Ovary (tissue), 9 donors: ENCODE data around the gene CRYGB. TPM values are rescaled to one million over a fixed set of nuclear protein-coding genes. Genes with fewer than 3 reads are reported as not detected.
"Not testable (repeated sequence)": the region's sequence is repeated elsewhere in the genome, so short reads cannot be mapped to it uniquely, and the experiment has no call there.

Experiments used
- DNase-seq, 5 donors: peaks; one replicate each; pipeline ENCODE4 v3.0.0-alpha.2; 2019 to 2020
- H3K27ac ChIP-seq, 2 donors: fragments of 200-600 bp; one replicate each; pipeline versions ENCODE4 v1.5.1 to v1.8.0; 2019 to 2022
- H3K27me3 ChIP-seq: fragments of 200-600 bp; one replicate; pipeline ENCODE4 v1.8.0; 2022
- H3K36me3 ChIP-seq: fragments of 200-600 bp; sonication (generic); one replicate; pipeline ENCODE4 v1.5.1; 2019
- H3K4me1 ChIP-seq: one replicate; pipeline ENCODE4 v1.8.1; 2013; ENCODE audit warnings: mild to moderate bottlenecking, moderate library complexity; ENCODE audit not compliant: insufficient read depth
- H3K4me3 ChIP-seq: fragments of 200-600 bp; sonication (generic); one replicate; pipeline ENCODE4 v1.5.1; 2017
- H3K9me3 ChIP-seq, 2 donors: fragments of 200-600 bp in 1 of 2; sonication (generic) in 1 of 2; one replicate each; pipeline versions ENCODE4 v1.5.1 to v1.8.1; 2013 to 2019; ENCODE audit warnings: mild to moderate bottlenecking in 1 of 2, moderate library complexity in 1 of 2
- EP300 ChIP-seq: sonication (generic); formaldehyde crosslinking; IDR thresholded peaks from one replicate; pipeline ENCODE4 v1.6.1; 2017; ENCODE audit warnings: antibody characterized with exemption
- POLR2A ChIP-seq: fragments of 450-650 bp; IDR thresholded peaks from one replicate; pipeline ENCODE4 v1.6.1; 2017; ENCODE audit warnings: antibody characterized with exemption, mild to moderate bottlenecking, moderate library complexity
- WGBS, 3 donors: extraction: QIAGEN DNeasy Blood & Tissue Kit in 1 of 3; methylation state at CpG; one replicate each; pipeline versions ENCODE4 v1.1.5 to v1.1.7; 2013 to 2017; 5-methylcytosine and 5-hydroxymethylcytosine counted together
- intact Hi-C, 4 donors: fragments of 100-400 bp; cut with DNase I; formaldehyde crosslinking; loops; one replicate each; pipeline versions ENCODE4 v1.11.0 to v1.15.1; 2022 to 2023
- polyA plus RNA-seq, 2 donors: library from polyadenylated mRNA; stranded (reverse); fragments of 200-250 nt in 1 of 2; fragments of 350-450 nt in 1 of 2; fragmentation: Illumina TruSeq in 1 of 2; extraction: RNeasy Lipid Tissue Mini Kit (QIAGEN cat#74804) in 1 of 2; gene quantifications; one replicate each; pipeline ENCODE4 v1.2.3, GENCODE V29; 2013 to 2014
- total RNA-seq, 7 donors: library from RNA; depleted of rRNA in 2 of 7; stranded (reverse); fragments of >200 nt in 2 of 7; fragmentation: NEBNext Ultra II Directional in 3 of 7; extraction: Animal tissue kit (Norgen Biotek cat#: 25700) in 3 of 7; gene quantifications; one replicate each; pipeline versions ENCODE4 v1.1.0 to v1.2.4, GENCODE V29; 2016 to 2023
- TF ChIP-seq, protein P1 (sequence below), 3 donors: fragments of 450-650 bp in 2 of 3; fragments of 200-600 bp in 1 of 3; IDR thresholded peaks; one replicate each; pipeline versions ENCODE4 v1.5.1 to v1.8.0; 2016 to 2022; ENCODE audit warnings: antibody characterized with exemption in 3 of 3, mild to moderate bottlenecking in 1 of 3
- donor health status: DM: no; HTN: no; CAD: no; lungs with moderate emphysema.
- donor health status: DM: no; HTN: no; CAD: no.
- donor health status: Bipolar disorder and iron deficiency.
- donor health status: DM: yes; HTN: yes; CAD: no.
- donor health status: DM: no; HTN: no; CAD: no.
- donor health status: DM: yes; HTN: yes; CAD: no.

Gene CRYGB
- total and polyA plus RNA-seq, 9 donors, result not detected

DNA sequence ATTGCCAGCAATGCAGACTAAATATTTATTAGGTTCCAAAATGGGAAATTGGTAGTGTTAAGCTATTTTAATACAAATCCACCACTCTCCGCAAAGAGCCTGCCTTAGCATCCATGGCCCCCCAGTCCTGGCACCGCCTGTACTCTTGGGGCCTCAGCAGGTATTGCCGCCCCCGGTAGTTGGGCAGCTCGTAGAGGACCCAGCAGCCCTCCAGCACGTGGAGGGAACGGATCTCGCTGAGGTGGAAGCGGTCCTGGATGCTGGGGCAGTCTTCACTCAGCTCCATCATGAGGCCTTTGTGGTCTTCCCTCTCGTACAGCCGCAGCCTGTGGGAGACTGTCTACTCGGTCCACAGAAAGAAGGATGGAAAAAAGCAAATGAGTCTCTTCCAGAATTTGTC is 17.8 kb downstream of the CRYGB start:
- Histone ChIP-seq H3K36me3 (no peaks in the 10 kb centered on the region), H3K4me3 (no peak overlapping the region), H3K27ac (no peak overlapping the region), H3K27me3 (no peaks in the 10 kb centered on the region), H3K4me1 (no peaks in the 10 kb centered on the region), H3K9me3 (no peaks in the 10 kb centered on the region)
- TF ChIP-seq EP300 (no peak), POLR2A (no peak)
- TF ChIP-seq, protein P1, sequence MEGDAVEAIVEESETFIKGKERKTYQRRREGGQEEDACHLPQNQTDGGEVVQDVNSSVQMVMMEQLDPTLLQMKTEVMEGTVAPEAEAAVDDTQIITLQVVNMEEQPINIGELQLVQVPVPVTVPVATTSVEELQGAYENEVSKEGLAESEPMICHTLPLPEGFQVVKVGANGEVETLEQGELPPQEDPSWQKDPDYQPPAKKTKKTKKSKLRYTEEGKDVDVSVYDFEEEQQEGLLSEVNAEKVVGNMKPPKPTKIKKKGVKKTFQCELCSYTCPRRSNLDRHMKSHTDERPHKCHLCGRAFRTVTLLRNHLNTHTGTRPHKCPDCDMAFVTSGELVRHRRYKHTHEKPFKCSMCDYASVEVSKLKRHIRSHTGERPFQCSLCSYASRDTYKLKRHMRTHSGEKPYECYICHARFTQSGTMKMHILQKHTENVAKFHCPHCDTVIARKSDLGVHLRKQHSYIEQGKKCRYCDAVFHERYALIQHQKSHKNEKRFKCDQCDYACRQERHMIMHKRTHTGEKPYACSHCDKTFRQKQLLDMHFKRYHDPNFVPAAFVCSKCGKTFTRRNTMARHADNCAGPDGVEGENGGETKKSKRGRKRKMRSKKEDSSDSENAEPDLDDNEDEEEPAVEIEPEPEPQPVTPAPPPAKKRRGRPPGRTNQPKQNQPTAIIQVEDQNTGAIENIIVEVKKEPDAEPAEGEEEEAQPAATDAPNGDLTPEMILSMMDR (IDR thresholded peaks at IDR 0.05), result no peak
- 96 to 98% (median 97%) methylated on average over 12 of the region's 12 CpGs for WGBS, 3 donors
- DNase-seq, result no peak
- intact Hi-C loops, result no loop called here

DNA sequence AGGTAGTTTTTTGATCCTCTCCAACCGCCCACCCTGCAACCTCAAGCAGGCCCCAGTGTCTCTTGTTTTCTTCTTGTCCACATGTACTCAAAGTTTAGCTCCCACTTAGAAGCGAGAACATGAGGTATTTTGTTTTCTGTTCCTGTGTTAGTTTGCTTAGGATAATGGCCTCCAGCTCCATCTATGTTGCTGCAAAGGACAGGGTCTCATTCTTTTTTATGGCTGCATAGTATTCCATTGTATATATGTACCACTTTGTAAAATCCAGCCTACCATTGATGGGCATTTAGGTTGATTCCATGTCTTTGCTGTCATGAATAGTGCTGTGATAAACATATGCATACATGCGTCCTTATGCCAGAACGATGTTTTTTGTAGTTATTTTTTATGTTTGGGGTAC is 18.9 kb downstream of the CRYGB start:
- 96 to 97% (median 96%) methylated on average over 4 of the region's 4 CpGs for WGBS, 3 donors

DNA sequence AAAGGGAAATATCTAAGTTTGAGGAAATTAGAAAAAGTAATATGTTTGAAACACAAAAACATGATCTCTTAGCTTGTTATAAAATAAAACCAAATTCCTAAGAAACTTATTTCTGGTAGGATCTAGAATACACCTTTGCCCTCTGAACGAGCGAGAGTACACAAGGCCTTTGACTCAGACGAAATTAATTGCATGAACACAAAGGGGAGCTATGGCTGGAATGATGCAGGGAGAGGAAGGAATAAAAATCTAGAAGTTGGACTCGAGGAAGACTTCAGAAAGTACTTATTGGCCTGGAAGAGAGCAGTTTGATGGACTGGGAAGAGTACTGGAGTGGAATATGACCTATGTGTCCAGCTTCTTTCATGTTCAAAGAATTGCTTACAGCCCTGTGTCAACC is 20.7 kb downstream of the CRYGB start:
- no peak for DNase-seq
- no peak overlapping the region for H3K27ac ChIP-seq
- H3K4me3 ChIP-seq, result no peak overlapping the region
- no peaks in the 10 kb centered on the region for H3K9me3 ChIP-seq
- intact Hi-C loops, result no loop called here
- 92 to 95% (median 93%) methylated on average over 4 of the region's 4 CpGs for WGBS, 3 donors
- TF ChIP-seq EP300 (no peak), POLR2A (no peak)
- TF ChIP-seq, protein P1 (IDR thresholded peaks at IDR 0.05), result no peak
- no peaks in the 10 kb centered on the region for H3K27me3 ChIP-seq
- H3K36me3 ChIP-seq, result no peaks in the 10 kb centered on the region
- no peaks in the 10 kb centered on the region for H3K4me1 ChIP-seq

More for the DNA sequence above, 18.9 kb downstream of the CRYGB start:
- H3K27ac ChIP-seq, result no peak overlapping the region
- TF ChIP-seq POLR2A, result no peak
- TF ChIP-seq, protein P1 (IDR thresholded peaks at IDR 0.05), result no peak
- no peak for TF ChIP-seq EP300
- no peak for DNase-seq
- no peaks in the 10 kb centered on the region for H3K36me3 ChIP-seq
- H3K27me3 ChIP-seq, result no peaks in the 10 kb centered on the region
- no peak overlapping the region for H3K4me3 ChIP-seq
- intact Hi-C loops, result no loop called here
- H3K9me3 ChIP-seq, result no peaks in the 10 kb centered on the region
- no peaks in the 10 kb centered on the region for H3K4me1 ChIP-seq

DNA sequence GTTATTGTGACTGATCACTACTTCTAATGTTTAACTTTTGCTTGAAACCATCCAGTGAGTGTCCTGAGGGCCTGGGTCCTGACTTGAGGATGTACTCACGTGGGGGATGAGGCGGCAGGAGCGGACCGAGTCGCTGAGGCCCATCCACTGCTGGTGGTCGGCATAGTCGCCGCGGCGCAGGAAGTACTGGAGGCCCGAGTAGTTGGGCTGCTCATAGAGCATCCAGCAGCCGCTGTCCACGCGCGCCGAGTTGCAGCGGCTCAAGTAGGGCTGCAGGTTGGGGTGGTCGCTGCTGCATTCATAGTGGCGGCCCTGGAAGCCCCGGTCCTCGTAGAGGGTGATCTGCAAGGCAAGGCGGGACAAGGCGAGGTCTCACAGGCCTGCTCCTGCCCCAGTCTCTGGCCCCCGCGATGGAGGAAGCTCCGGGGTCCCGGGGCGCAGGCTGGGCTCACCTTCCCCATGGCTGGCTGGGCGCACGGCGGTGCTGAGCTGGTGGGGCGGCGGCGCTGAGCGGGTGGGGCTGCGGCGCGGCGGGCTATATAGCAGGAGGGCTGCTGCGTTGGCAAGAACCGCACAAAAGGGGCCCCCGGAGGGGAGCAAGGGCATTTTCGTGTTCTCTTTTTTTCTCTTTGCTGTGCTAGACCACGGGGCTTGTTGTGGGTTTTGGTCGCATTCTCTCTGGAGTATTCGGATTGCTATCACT is 21.8 kb downstream of the CRYGB start, which contains the start of gene CRYGD:
Gene CRYGD, minus strand, starts transcription at position 512 of the 703 bp plus-strand sequence. Its CDS starts 51 bp downstream, at position 461.
- H3K27ac ChIP-seq, intact Hi-C loops, H3K36me3 ChIP-seq, H3K4me1 ChIP-seq, H3K27me3 ChIP-seq, H3K9me3 ChIP-seq: not testable (repeated sequence)
- 5 to 10% (median 7%) methylated on average over 45 to 46 of the region's 46 CpGs for WGBS, 3 donors
- peak in 2 of 5 donors; percentile 39 to 51 for DNase-seq
- peak within 1 kb of the TSS; percentile 19 for H3K4me3 ChIP-seq

DNA sequence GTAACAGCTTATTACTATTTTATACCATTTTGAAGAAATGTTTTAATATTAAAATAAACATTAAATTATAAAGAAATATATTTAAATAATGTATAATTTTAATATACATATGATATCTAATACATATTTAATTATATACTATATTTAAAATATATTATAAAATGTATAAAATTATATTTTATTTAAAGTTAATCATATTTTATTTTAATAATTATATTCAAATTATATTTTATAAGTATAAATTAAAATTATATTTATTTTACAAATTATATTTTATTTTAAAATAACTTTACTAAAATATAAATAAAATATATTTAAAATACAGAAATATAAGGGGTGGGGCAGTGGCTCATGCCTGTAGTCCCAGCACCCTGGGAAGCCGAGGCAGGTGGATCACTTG is 23.7 kb downstream of the CRYGB start:
- Histone ChIP-seq H3K4me3 (no peak overlapping the region), H3K27ac (no peak overlapping the region), H3K4me1 (no peaks in the 10 kb centered on the region), H3K27me3 (no peaks in the 10 kb centered on the region), H3K9me3 (no peaks in the 10 kb centered on the region), H3K36me3 (no peaks in the 10 kb centered on the region)
- DNase-seq, result no peak
- intact Hi-C loops, result no loop called here
- TF ChIP-seq EP300 (no peak), POLR2A (no peak)
- TF ChIP-seq, protein P1 (IDR thresholded peaks at IDR 0.05), result no peak
- whole genome bisulfite sequencing, 3 donors, result 90 to 95% (median 94%) methylated on average over 1 of the region's 1 CpG
